Measurements from ENCODE around the gene SELENOO. TPM values are rescaled to one million over a fixed set of nuclear protein-coding genes. Genes with fewer than 3 reads are reported as not detected.

SELENOO gene
- total RNA-seq, 1 experiment from 2014 or later = 29.6 TPM

DNA sequence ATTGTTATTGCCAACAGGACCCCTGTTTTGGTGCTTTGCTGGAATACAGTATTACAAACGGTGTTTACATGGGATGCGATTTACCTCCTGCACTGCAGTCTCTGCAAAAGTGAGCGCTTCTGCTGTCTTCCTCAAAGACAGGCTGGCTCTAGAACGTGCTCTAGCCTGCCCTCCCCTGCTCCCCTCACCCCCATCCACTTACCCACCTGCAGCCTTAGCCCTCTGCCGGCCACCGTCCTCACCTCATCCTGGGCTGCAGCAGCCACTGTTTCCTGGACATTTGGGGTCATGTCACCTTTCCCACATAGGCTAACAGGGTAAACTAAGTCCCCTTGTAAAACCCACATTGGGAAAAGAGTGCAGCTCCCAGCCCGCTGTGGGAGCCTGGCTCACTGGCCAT, 39.9 kb upstream of the SELENOO start:
- POLR2A ChIA-PET = no interaction called here
- no peaks in the 10 kb centered on the region for H3K9me2 ChIP-seq (ENCODE audit: insufficient read depth)
- H3K4me2 ChIP-seq (ENCODE audit: low read length) = no peak overlapping the region
- DNase-seq (ENCODE audit: low read depth, low spot score) = no peak
- intact Hi-C loops (cut with micrococcal nuclease) = no loop called here
- peaks cover 10% of the 10 kb centered on the region; the same call in 1 of the 2 replicates for H3K27me3 ChIP-seq (ENCODE audit: insufficient read depth, low read length)
- H3K27ac ChIP-seq (ENCODE audit: low read depth, low read length) = no peak overlapping the region
- no peaks in the 10 kb centered on the region for H4K20me1 ChIP-seq (ENCODE audit: insufficient read depth)
- no peaks in the 10 kb centered on the region for H3K4me1 ChIP-seq (ENCODE audit: control insufficient read depth in 1 of 2, insufficient read depth in 2 of 2, low read length in 2 of 2)
- H3K79me2 ChIP-seq (ENCODE audit: insufficient read depth, low read length) = no peaks in the 10 kb centered on the region
- RAD21 ChIA-PET (ENCODE audit: low non-redundant PET in 1 of 2, low total read pairs in 2 of 2, uncharacterized antibody in 2 of 2, unreplicated experiment in 2 of 2) = no interaction called here
- H3K4me3 ChIP-seq (replicated peaks in 1 of 2; ENCODE audit: low read depth in 1 of 2, low read length in 2 of 2) = no peak overlapping the region
- CTCF ChIA-PET = no interaction called here
- H3K9ac ChIP-seq (ENCODE audit: low read length) = no peak overlapping the region
- TF ChIP-seq CEBPB (IDR thresholded peaks at IDR 0.05; ENCODE audit: low read depth) = no peak
- no peak for TF ChIP-seq ELF1 (IDR thresholded peaks at IDR 0.05; ENCODE audit: borderline replicate concordance, low read depth)
- TF ChIP-seq, protein P1, sequence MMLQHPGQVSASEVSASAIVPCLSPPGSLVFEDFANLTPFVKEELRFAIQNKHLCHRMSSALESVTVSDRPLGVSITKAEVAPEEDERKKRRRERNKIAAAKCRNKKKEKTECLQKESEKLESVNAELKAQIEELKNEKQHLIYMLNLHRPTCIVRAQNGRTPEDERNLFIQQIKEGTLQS (IDR thresholded peaks at IDR 0.05) = no peak
- no peak for TF ChIP-seq ZFX (IDR thresholded peaks at IDR 0.05)
- no peak for TF ChIP-seq FOSL1 (IDR thresholded peaks at IDR 0.05; ENCODE audit: low read depth)
- TF ChIP-seq SIN3A (IDR thresholded peaks at IDR 0.05; ENCODE audit: low read depth) = no peak
- no peak for TF ChIP-seq EZH2phosphoT487 (IDR thresholded peaks at IDR 0.05; ENCODE audit: borderline replicate concordance)
- TF ChIP-seq YY1 (IDR thresholded peaks at IDR 0.05; ENCODE audit: extremely low read depth, insufficient replicate concordance, low read depth, low read length) = no peak
- no peak for TF ChIP-seq TCF7L2 (IDR thresholded peaks at IDR 0.05; ENCODE audit: borderline replicate concordance, extremely low read depth, insufficient read depth, insufficient read length)
- H2AFZ ChIP-seq (ENCODE audit: low read depth, low read length, poor library complexity, severe bottlenecking) = no peak overlapping the region
- H3K9me3 ChIP-seq (ENCODE audit: control insufficient read depth in 1 of 2, insufficient read depth in 1 of 2, low read depth in 1 of 2, low read length in 2 of 2) = no peaks in the 10 kb centered on the region
- no peak for ATAC-seq
- BruUV-seq (replicated peaks) = no TSS peak
- no peaks in the 10 kb centered on the region for H3K36me3 ChIP-seq (ENCODE audit: control insufficient read depth in 1 of 2, insufficient read depth in 2 of 2, low read length in 2 of 2)

DNA sequence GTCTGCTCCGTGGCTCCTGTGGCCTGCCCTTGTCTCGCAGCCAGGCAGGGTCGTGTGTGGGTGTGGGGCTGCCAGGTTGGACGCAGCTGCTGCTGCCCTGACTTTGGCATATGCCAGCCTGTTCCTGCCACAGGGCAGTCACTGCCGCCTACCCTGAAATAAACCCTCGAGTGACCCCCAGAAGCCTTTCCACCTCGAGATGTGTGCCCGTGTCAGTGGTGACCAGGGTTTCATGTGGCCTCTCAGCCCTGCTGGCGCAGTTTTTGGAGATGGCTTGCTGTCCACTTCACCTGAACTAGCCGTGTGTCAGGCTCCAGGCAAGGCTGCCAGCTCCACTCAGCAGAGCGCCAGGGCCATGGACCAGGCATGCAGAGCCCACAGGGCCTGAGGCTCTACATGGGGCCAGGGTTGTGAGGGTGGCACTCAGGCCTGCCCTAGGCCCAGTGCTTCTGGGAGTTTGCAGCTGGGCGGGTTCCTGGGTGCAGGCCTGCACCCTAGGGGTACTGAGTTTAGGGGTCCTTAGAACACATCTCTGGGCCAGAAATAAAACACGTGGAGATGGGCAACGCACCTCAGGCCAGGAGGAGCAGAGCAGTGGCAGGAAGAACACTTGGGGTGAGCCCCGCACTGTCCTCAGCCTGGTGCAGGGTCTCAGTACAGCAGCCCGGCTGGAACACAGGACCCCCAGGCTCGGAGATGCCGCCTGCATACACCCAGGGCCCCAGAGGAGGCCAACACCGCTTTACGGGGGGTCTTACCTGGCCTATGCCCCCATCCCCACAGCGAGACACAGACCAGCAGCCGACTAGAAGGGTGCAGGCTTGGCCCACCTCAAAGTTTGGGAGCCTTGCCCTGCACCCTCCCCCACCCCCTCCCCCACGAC, 39.1 kb upstream of the SELENOO start:
- Histone ChIP-seq H3K9ac (ENCODE audit: low read length) (no peak overlapping the region), H3K27me3 (ENCODE audit: insufficient read depth, low read length) (peaks cover 10% of the 10 kb centered on the region; the same call in 1 of the 2 replicates), H3K27ac (ENCODE audit: low read depth, low read length) (no peak overlapping the region; the same call in 1 of the 2 replicates), H3K9me2 (ENCODE audit: insufficient read depth) (no peaks in the 10 kb centered on the region), H4K20me1 (ENCODE audit: insufficient read depth) (no peaks in the 10 kb centered on the region), H3K9me3 (ENCODE audit: control insufficient read depth in 1 of 2, insufficient read depth in 1 of 2, low read depth in 1 of 2, low read length in 2 of 2) (no peaks in the 10 kb centered on the region), H3K4me1 (ENCODE audit: control insufficient read depth in 1 of 2, insufficient read depth in 2 of 2, low read length in 2 of 2) (no peaks in the 10 kb centered on the region), H3K79me2 (ENCODE audit: insufficient read depth, low read length) (no peaks in the 10 kb centered on the region), H2AFZ (ENCODE audit: low read depth, low read length, poor library complexity, severe bottlenecking) (no peak overlapping the region), H3K36me3 (ENCODE audit: control insufficient read depth in 1 of 2, insufficient read depth in 2 of 2, low read length in 2 of 2) (no peaks in the 10 kb centered on the region), H3K4me3 (replicated peaks in 1 of 2; ENCODE audit: low read depth in 1 of 2, low read length in 2 of 2) (no peak overlapping the region), H3K4me2 (ENCODE audit: low read length) (no peak overlapping the region)
- intact Hi-C loops (cut with micrococcal nuclease) = no loop called here
- DNase-seq (ENCODE audit: low read depth, low spot score) = no peak
- RAD21 ChIA-PET (ENCODE audit: low non-redundant PET in 1 of 2, low total read pairs in 2 of 2, uncharacterized antibody in 2 of 2, unreplicated experiment in 2 of 2) = no interaction called here
- ATAC-seq = no peak
- POLR2A ChIA-PET = no interaction called here
- no TSS peak for BruUV-seq (replicated peaks)
- CTCF ChIA-PET = no interaction called here
- no peak for TF ChIP-seq RAD21 (IDR thresholded peaks at IDR 0.05; ENCODE audit: low read depth)
- TF ChIP-seq EZH2 (IDR thresholded peaks at IDR 0.05) = no peak
- no peak for TF ChIP-seq ELF1 (IDR thresholded peaks at IDR 0.05; ENCODE audit: borderline replicate concordance, low read depth)
- no peak for TF ChIP-seq SIN3A (IDR thresholded peaks at IDR 0.05; ENCODE audit: low read depth)
- TF ChIP-seq JUND (IDR thresholded peaks at IDR 0.05) = no peak
- no peak for TF ChIP-seq CEBPB (IDR thresholded peaks at IDR 0.05; ENCODE audit: low read depth)
- no peak for TF ChIP-seq CBX3 (IDR thresholded peaks at IDR 0.05; ENCODE audit: low read depth)
- TF ChIP-seq EZH2phosphoT487 (IDR thresholded peaks at IDR 0.05; ENCODE audit: borderline replicate concordance) = no peak
- no peak for TF ChIP-seq ZFX (IDR thresholded peaks at IDR 0.05)
- no peak for TF ChIP-seq TCF7L2 (IDR thresholded peaks at IDR 0.05; ENCODE audit: borderline replicate concordance, extremely low read depth, insufficient read depth, insufficient read length)
- TF ChIP-seq, protein P1 (IDR thresholded peaks at IDR 0.05) = no peak
- TF ChIP-seq EGR1 (IDR thresholded peaks at IDR 0.05; ENCODE audit: low read depth) = no peak
- TF ChIP-seq REST (IDR thresholded peaks at IDR 0.05; ENCODE audit: low read depth) = no peak

Measured in HCT116 (cell line).